HG03064 (cell line): ENCODE data around the gene CREB5.

Experiments
- ATAC-seq: cut with Tn5 transposase; IDR thresholded peaks from one replicate; pipeline ENCODE4 v1.9.1; 2021; ENCODE audit warnings: low read depth; ENCODE audit not compliant: unreplicated experiment

CREB5 gene

GRCh38 chr7:28661826-28662595, 249.7 kb downstream of the CREB5 start:
- ATAC-seq, result no peak

GRCh38 chr7:28666154-28666553, 253.8 kb downstream of the CREB5 start:
- no peak for ATAC-seq

DNA sequence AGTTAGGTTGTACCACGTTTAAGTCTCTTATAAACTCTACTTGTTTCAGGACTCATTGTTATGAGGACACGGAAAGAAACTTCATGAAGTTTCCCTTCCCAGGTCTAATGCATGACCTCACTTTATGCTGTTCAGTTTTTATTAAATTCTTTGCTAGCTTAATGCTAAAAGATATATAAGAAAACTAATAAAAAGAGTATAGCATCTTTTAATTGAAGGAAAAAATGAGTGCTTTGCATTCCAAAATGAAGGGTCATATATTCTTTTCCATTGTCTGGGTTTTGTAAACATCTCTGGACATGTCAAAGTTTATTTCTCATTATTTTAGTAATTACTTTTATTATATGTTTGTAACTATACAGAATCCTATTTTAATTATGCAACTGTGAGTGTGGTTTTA, 255.8 kb downstream of the CREB5 start:
- ATAC-seq, result no peak

- no peak for ATAC-seq
Observed at GRCh38 chr7:28669330-28669729, 257.0 kb downstream of the CREB5 start.

DNA sequence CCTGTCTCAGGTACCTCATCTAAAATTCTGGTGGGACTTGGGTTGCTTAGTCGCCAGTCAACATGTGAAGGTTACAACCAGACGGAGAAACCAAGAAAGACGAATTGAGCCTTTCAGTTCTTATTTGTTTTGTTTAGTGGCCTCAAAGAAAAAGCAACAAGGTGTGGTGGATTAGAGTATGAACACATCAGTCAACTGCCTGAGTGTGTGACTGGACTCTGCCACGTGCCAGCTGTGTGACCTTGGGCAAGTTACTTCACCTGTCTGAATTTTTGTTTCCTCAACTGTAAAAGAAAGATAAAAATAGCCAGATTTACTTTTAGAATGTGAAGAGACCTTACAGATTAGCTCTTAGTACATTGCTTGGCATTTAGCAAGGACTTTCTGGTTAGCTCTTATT, 259.2 kb downstream of the CREB5 start:
- no peak for ATAC-seq

DNA sequence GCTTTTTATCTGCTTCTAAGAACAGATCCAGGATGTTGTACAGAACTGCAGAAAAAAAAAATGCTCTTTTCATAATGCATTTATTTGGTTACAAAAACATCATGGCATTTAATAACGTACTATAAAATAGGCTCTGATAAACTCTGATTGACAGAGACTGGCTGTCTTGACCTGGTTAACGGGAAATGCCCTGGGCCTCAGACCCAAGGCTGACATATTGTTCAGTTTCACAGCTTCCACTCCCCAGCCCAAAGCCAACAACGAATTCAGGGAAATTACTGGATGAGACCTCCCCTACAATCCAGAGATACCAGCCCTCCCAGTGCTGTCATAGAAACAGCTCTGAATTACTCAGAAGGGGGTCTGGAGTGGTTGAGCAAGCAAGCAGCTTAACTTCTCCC, 260.1 kb downstream of the CREB5 start:
- ATAC-seq, result no peak

DNA sequence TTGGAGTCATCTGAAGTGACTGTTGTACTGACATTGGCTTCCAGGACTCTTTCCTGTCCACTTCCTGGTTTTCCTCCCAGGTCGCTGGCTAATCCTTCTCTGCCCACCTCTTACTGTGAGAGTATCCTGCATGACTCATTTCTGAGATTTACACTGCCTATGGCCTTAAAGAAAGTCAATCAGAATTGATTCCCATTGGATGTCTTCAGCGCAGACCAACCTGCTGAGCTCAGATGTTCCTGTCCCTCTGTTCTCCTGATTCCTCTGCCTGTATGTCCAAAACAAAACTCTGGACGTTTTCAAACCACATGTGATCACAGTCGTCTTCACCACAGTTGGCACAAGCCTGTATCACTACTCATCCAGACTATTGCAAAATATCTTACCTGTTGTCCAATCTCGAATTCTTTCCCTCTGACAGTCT, 262.1 kb downstream of the CREB5 start:
- ATAC-seq, result no peak

DNA sequence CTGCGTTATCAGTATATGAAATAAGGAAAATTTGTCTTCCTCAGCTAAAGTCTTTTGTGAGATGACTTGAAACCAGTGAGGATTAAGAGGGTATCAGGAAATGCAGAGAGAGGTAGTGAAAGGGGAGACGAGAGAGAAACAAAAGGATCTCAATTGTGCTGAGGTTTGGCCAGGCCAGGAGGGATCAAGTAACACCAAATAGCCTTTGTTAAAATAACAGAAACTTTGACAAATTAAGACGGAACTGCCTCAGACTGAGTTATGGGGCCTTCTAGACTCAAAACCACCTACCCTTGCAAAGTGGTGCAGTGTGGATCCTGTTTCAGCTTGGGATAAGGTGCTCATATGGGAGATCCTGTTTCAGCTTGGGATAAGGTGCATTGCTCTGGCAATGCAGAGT, 263.1 kb downstream of the CREB5 start:
- no peak for ATAC-seq

DNA sequence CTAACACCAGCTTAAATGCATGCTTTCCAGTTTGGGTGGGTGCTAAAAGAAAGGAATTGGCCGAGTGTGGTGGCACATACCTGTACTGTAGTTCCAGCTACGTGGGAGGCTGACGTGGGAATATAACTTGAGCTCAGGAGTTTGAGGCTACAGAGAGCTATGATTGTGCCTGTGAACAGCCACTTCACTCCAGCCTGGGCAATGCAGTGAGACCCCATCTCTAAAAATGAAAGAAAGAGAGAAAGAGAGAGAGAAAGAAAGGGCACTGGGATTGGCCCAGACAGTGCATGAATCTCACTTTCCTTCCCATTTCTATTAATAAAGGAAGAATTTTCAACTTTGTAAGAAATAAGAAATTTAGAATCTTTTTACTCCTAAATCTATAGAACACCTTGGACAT, 265.4 kb downstream of the CREB5 start:
- ATAC-seq, result no peak

DNA sequence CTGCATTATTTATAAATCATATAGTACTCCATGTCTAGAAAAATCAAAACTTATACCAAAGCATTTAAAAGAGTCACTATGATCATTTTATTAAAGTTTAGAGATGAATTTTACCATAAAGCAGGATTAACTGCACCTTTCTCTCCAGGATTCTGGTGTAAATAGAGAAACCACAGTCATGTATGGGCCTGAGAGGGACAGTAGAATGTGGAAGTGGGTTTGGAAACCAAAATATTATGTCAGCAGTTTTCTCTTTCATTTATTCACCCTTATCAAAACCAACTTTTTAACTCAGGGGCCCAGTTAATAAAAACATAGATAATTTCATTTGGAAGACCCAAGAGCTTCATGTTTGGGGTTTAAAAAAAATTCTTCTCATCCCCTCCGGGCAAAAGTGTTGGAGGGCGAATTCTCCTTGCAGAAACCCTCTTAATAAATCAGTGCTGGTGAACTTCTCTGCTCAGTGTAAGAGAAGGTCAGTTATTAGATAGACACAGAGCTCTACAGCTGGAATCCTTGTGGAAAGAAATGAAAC, 266.2 kb downstream of the CREB5 start:
- ATAC-seq, result no peak

DNA sequence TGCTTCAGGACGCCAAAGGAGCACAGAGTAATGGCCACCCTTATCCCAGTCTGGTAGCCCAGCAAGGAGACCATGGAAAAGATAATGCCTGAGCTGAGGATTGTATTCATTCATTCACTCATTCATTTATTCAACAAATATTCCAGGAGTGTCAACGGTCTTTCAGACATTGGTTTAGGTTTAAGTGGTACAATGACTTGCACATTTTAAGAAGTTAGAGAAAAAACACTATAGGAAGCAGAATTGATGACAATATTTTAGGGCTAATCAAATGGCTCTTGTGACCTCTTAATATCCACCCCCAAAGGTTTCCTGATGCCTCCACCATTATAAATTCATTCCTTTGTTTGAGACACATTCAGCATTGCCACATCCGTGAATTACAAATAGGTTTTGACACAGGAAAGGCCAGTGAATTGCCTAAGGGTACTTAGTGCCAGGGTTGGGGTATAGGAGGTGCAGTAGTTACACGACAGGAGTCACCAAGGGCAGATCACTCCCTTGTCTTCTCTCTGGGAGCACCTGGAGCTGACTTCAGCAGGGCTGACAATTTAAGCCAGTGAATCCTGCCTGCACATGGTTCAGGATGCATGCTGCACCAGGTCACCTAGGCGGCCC, 269.5 kb downstream of the CREB5 start:
- no peak for ATAC-seq

DNA sequence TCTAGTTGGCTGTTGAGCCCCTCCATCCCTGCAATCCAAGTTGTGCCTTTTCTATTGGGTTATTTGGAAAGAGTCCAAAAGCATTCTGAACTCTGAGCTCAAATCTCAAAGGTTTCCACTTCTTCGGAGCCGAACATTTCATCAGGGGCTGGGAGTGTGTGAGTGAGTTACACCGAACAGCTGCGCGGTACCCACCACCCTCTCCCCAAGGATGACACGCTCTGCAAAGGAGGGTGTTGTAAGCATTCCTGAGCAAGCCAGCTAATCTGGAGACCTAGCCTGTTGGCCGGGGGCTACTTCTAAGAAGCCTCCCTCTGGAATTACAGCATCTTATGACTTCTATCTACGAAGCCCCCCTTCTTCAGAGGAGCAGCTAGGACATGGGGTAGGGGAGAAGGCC, 270.5 kb downstream of the CREB5 start:
- no peak for ATAC-seq

DNA sequence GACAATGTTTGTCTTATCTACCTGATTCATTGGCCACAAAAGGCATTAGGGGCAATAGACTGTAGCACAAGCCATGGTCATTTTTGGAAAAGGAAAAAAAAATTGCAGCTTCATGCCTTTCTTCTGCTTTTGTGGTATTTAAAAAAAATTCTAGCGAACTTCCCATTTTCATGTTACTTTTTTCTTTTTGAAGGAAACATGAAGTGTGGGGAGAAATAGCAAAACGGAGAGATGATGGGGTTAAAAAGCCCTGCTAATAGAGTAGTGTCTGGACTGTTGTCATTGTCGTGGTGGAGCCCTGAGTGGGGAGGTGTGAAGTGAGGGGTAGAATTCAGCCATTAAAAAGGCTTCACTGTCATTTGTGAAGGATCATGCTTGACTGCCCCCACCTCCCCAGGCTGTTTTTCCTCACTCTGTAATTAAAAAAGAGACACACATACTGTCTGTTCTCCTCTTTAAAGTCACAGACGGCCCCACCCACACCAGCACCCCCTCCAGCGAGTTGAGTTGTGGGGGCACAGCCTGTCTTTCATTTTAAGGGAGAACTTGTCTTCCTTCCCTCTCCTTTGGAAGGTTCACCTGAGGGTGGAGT, 272.4 kb downstream of the CREB5 start:
- ATAC-seq, result no peak

DNA sequence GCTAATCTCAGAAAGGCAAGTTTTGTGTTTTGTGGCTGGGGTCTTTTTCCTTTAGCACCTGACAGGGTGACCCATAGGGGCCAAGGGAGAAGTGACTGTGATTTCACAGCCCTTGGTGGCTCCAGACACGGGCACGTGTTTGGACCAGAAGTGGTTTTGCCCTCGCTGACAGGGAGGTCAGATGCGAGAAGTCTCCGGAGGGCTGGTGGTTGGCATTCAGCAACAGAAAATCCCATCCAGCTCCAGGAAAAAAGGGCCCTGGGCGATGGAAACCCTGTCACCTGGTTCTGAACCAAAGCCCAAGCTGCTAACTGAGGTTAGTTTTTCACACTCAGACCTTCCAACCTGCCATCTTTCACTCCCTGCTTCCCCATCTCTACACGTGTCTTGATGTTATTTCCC, 272.9 kb downstream of the CREB5 start:
- no peak for ATAC-seq

DNA sequence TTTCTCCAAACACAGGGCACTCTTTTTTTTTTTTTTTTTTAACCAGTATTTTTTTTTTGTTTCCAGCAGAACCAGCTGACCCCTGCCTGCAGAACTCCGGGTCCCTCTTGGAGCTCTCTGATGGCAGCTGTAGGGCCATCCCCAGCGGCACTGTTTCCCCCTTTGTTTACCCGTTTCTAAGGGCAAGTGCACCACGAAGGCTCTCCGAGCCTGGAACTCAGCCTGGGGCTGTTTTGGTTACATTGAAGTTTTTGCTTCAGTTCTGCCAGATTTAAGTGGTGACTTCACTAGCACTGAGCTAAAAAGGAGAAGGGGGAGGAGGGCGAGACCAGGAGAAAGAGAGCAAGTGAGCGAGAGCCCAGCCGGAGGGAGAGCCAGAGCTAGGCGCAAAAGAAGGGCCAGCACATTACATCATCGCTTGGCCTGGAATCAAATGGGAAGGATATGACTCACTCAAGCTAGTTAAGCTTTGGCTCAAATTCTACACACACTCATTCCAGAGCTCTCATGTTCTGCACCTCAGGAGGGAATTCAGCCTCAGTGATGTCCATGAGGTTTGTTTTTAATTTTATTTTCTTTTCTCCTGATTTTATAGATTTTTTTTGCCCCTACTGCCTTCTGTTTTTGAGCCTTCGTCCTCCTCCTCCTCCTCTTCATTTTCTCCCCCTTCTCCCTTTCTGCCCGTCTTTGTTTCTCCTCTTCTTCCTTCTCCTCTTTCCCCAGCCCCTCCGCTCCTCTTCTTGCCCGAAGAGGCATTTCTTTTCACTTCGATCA, 273.5 kb downstream of the CREB5 start:
- no peak for ATAC-seq

- ATAC-seq, result no peak
Observed at GRCh38 chr7:28686418-28686800, 274.1 kb downstream of the CREB5 start.

DNA sequence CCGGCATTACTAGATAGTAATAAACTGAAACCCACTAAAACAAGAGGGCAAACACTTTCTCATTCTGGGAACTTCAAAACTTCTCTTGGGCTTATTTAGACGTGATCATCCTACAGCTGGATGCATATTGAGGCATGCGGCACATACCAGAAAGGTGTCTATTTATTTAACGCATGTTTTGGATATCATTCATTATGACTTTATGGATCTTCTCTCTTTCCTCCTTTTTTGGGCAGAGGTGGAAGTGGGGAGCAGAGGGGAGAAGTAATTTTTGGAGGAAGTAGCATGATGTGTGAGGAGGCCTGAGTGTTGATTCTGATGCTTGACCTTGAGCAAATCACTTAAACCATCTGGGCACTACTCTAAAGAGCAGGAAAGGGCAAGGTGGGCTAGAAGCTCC, 275.2 kb downstream of the CREB5 start:
- ATAC-seq, result no peak

GRCh38 chr7:28688174-28688573, 275.9 kb downstream of the CREB5 start:
- no peak for ATAC-seq

DNA sequence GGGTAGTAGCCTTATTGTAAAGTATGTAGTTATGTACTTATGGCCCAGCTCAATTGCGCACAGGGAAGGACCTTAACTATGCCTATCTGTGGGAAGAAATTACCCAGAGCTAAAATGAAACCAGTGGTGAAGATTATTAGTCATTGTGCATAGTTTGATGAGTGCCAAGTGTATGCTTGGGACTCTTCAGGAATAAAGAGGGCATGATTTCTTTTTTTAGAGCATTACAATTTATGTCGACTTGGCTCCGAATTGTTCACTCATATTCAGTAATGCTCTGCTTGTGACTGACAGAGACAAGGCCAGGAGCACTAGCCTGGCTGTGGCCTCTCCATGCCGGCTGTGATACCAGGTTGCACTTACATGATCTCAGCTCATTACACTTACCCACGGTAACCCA, 276.3 kb downstream of the CREB5 start:
- no peak for ATAC-seq

DNA sequence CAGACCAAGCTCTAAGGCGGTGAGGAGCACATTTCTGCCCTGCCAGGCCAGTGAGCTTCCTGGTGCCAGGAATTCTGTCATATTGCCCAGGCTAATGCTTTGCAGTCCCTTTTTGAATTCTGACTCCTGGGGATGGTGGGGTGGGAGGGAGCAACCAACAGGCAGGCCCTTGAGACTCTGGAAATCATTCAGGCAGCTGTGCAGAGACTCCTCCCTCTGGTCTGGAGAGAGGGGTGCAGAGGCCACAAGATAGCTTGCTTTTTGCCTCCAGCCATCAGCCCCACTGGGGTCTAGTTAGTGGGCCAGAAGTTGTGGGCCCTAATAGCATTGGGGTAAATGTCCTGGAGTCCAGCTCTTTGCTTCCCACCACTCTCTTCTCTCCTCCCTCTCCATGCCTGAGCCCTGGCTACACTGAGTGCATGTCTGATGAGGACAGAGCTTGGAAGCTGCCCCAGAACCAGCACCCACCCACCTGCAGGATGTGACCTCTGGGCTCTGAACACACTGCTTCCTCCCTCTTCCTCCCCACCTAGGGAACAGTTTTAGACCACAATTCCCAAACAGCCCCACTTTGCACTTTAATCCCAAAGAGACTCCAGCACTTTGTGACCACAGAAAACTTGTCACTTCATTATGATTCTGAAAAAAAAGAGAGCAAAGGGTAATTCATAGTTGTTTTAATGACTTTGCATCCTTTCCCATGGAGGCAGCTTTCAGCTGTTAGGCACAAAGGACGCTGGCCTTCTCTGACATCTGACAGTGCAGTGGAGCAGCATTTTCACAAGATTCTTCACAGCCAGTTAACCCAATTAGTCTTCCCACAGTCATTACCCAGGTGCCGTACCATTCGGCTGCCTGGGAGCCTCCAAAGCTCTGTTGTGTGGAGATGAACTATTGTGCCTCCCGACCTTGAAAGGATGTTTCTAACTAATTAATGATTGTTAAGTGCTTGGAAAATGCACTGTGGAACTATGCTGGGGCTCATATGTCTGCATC, 283.3 kb downstream of the CREB5 start:
- no peak for ATAC-seq
